ENCODE data around the gene URM1. TPM values are rescaled to one million over a fixed set of nuclear protein-coding genes. Genes with fewer than 3 reads are reported as not detected.

Gene URM1
- total RNA-seq (ENCODE audit: low replicate concordance) = 56.1 and 60.3 TPM in 2 replicates
- long read RNA-seq, partial matches to known transcripts = 1 of 6 reads
- long read RNA-seq, other reads (novel, unspliced or antisense) = 5 of 6 reads

GRCh38 chr9:128370752-128371629 is at the start of gene URM1:
URM1 (plus strand) TSS chr9:128371374; CDS start chr9:128371381, 7 bp downstream.
- Mint-ChIP-seq H3K4me3 (peak within 1 kb of the TSS; percentile 99), H3K4me1 (ENCODE audit: unreplicated experiment) (peaks cover 35% of the 10 kb centered on the region), H3K27ac (peak within 1 kb of the TSS; percentile 98), H3K27me3 (no peaks in the 10 kb centered on the region), H3K9me3 (no peaks in the 10 kb centered on the region), H3K36me3 (no peaks in the 10 kb centered on the region)
- TF ChIP-seq CTCF (conservative IDR thresholded peaks at IDR 0.05) = no peak
- DNase-seq (ENCODE audit: extremely low spot score, unreplicated experiment) = peak; percentile 95

- TF ChIP-seq CTCF (conservative IDR thresholded peaks at IDR 0.05) = no peak
- Mint-ChIP-seq H3K4me1 (ENCODE audit: unreplicated experiment) (peaks cover 4% of the 10 kb centered on the region), H3K9me3 (no peaks in the 10 kb centered on the region), H3K36me3 (peaks cover 8% of the 10 kb centered on the region), H3K27me3 (peaks cover 2% of the 10 kb centered on the region), H3K4me3 (peak overlapping the region; percentile 97), H3K27ac (peak overlapping the region; percentile 98)
- DNase-seq (ENCODE audit: extremely low spot score, unreplicated experiment) = no peak
Measured at GRCh38 chr9:128321879-128322403, 49.2 kb upstream of the URM1 start.

GRCh38 chr9:128322404-128323211 is 48.6 kb upstream of the URM1 start, which contains the start of the genes COQ4 and TRUB2:
COQ4 (plus strand) TSS chr9:128322839; CDS start chr9:128322859, 20 bp downstream.
TRUB2 (minus strand) TSS chr9:128322447; CDS start chr9:128322408, 39 bp downstream.
- Mint-ChIP-seq H3K4me3 (peak within 1 kb of the TSS; percentile 97), H3K36me3 (peaks cover 4% of the 10 kb centered on the region), H3K27ac (peak within 1 kb of the TSS; percentile 98), H3K9me3 (no peaks in the 10 kb centered on the region), H3K4me1 (ENCODE audit: unreplicated experiment) (peaks cover 4% of the 10 kb centered on the region), H3K27me3 (peaks cover 2% of the 10 kb centered on the region)
- DNase-seq (ENCODE audit: extremely low spot score, unreplicated experiment) = peak; percentile 92
- no peak for TF ChIP-seq CTCF (conservative IDR thresholded peaks at IDR 0.05)

GRCh38 chr9:128323212-128323730 is 47.9 kb upstream of the URM1 start:
- peaks cover 4% of the 10 kb centered on the region for H3K4me1 Mint-ChIP-seq (ENCODE audit: unreplicated experiment)
- DNase-seq (ENCODE audit: extremely low spot score, unreplicated experiment) = no peak
- peaks cover 2% of the 10 kb centered on the region for H3K27me3 Mint-ChIP-seq
- peaks cover 7% of the 10 kb centered on the region for H3K36me3 Mint-ChIP-seq
- no peaks in the 10 kb centered on the region for H3K9me3 Mint-ChIP-seq
- no peak for TF ChIP-seq CTCF (conservative IDR thresholded peaks at IDR 0.05)
- H3K27ac Mint-ChIP-seq = peak overlapping the region; percentile 98
- peak overlapping the region; percentile 97 for H3K4me3 Mint-ChIP-seq

GRCh38 chr9:128323791-128324190 is 47.4 kb upstream of the URM1 start:
- Mint-ChIP-seq H3K9me3 (no peaks in the 10 kb centered on the region), H3K4me3 (peak overlapping the region; percentile 97)

More at GRCh38 chr9:128323791-128324190, 47.4 kb upstream of the URM1 start:
- peaks cover 7% of the 10 kb centered on the region for H3K36me3 Mint-ChIP-seq
- H3K27me3 Mint-ChIP-seq = peaks cover 2% of the 10 kb centered on the region
- TF ChIP-seq CTCF (conservative IDR thresholded peaks at IDR 0.05) = no peak
- H3K27ac Mint-ChIP-seq = peak overlapping the region; percentile 98
- DNase-seq (ENCODE audit: extremely low spot score, unreplicated experiment) = no peak
- peaks cover 4% of the 10 kb centered on the region for H3K4me1 Mint-ChIP-seq (ENCODE audit: unreplicated experiment)
